Natural killer cell (primary cell): ENCODE results near the gene ZNRD2. TPM values are rescaled to one million over a fixed set of nuclear protein-coding genes. Genes with fewer than 3 reads are reported as not detected.
"Not testable (repeated sequence)": the region's sequence is repeated elsewhere in the genome, so short reads cannot be mapped to it uniquely, and the experiment has no call there.

Experiments used
- ATAC-seq, 3 donors: fragments of 150-1000 bp in 2 of 3; fragments of 200-7000 bp in 1 of 3; cut with Tn5 transposase; 1 replicate in 1 of 3; 2 replicates in 2 of 3; pipeline ENCODE4 v1.10.0; 2021; ENCODE audit warnings: mild to moderate bottlenecking in 2 of 3, moderate library complexity in 2 of 3
- DNase-seq, 2 donors: peaks; one replicate each; pipeline versions ENCODE4 v3.0.0 to v3.0.0-alpha.2; 2013 to 2021; ENCODE audit warnings: mixed read lengths in 1 of 2
- H3K27ac ChIP-seq: one replicate; pipeline ENCODE4 v1.5.1; 2013; ENCODE audit warnings: mild to moderate bottlenecking, low read length
- H3K27me3 ChIP-seq: one replicate; pipeline ENCODE4 v1.6.1; 2013; ENCODE audit warnings: low read length; ENCODE audit not compliant: control insufficient read depth, insufficient read depth
- H3K36me3 ChIP-seq: one replicate; pipeline ENCODE4 v1.6.1; 2013; ENCODE audit warnings: low read length; ENCODE audit not compliant: control insufficient read depth, insufficient read depth
- H3K4me1 ChIP-seq: one replicate; pipeline ENCODE4 v1.6.1; 2013; ENCODE audit warnings: low read length; ENCODE audit not compliant: control insufficient read depth, insufficient read depth
- H3K4me3 ChIP-seq: one replicate; pipeline ENCODE4 v1.5.1; 2013; ENCODE audit warnings: low read length
- H3K9me3 ChIP-seq: one replicate; pipeline ENCODE4 v1.6.1; 2013; ENCODE audit warnings: low read length; ENCODE audit not compliant: control insufficient read depth, insufficient read depth
- H3K27ac Mint-ChIP-seq, 2 donors: one replicate each; pipeline ENCODE4 v1.8.0; 2022; ENCODE audit warnings: mild to moderate bottlenecking in 2 of 2, mixed read lengths in 2 of 2, moderate library complexity in 1 of 2
- H3K27me3 Mint-ChIP-seq, 2 donors: one replicate each; pipeline ENCODE4 v1.8.0; 2022; ENCODE audit warnings: low read depth in 2 of 2, mixed read lengths in 2 of 2
- H3K36me3 Mint-ChIP-seq: one replicate; pipeline ENCODE4 v1.8.0; 2022; ENCODE audit warnings: mixed read lengths
- H3K4me1 Mint-ChIP-seq, 2 donors: one replicate each; pipeline ENCODE4 v1.8.0; 2022; ENCODE audit warnings: mixed read lengths in 2 of 2
- H3K4me3 Mint-ChIP-seq: one replicate; pipeline ENCODE4 v1.8.0; 2022; ENCODE audit warnings: mild to moderate bottlenecking, moderate library complexity, mixed read lengths
- H3K9me3 Mint-ChIP-seq, 2 donors: one replicate each; pipeline ENCODE4 v1.8.0; 2022; ENCODE audit warnings: mixed read lengths in 2 of 2
- CTCF ChIP-seq: fragments of 200-600 bp; IDR thresholded peaks from one replicate; pipeline ENCODE4 v1.8.0; 2022; ENCODE audit warnings: antibody characterized with exemption
- WGBS: methylation state at CpG from one replicate; pipeline ENCODE4 v1.1.7; 2013; ENCODE audit warnings: missing lambda C conversion rate; ENCODE audit not compliant: insufficient coverage; 5-methylcytosine and 5-hydroxymethylcytosine counted together
- intact Hi-C: fragments of 100-400 bp; cut with micrococcal nuclease; formaldehyde crosslinking; loops from one replicate; pipeline ENCODE4 v1.14.2; 2022
- total RNA-seq, 4 donors: library from RNA; stranded (reverse); fragments of 120-200 nt in 1 of 4; gene quantifications; one replicate each; pipeline versions ENCODE4 v1.2.3 to v1.2.4, GENCODE V29; 2013 to 2022

Gene ZNRD2, protein sequence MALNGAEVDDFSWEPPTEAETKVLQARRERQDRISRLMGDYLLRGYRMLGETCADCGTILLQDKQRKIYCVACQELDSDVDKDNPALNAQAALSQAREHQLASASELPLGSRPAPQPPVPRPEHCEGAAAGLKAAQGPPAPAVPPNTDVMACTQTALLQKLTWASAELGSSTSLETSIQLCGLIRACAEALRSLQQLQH
- 10 to 100 TPM; 40.9 to 64.1 (median 60.0) TPM for total RNA-seq
- 35.5 TPM for total RNA-seq (2013)

GRCh38 chr11:65569973-65570918, at the start of gene ZNRD2:
Gene ZNRD2, plus strand, starts transcription at chr11:65570477. Its CDS starts 15 bp downstream, at chr11:65570492.
- intact Hi-C loops = loop anchor here (1.0 to 5.0 kb wide), 8 partner anchors 18 to 183 kb away; partner anchors contain the start of genes FRMD8 and PCNX3
- DNase-seq (peak; percentile 96 to 99), ATAC-seq (peak; percentile 59 to 86 (median 70))
- Histone ChIP-seq H3K27ac (peak within 1 kb of the TSS; percentile 97), H3K36me3 (peaks cover 5% of the 10 kb centered on the region), H3K4me1 (peaks cover 85% of the 10 kb centered on the region), H3K9me3 (no peaks in the 10 kb centered on the region), H3K4me3 (peak within 1 kb of the TSS; percentile 54), H3K27me3 (no peaks in the 10 kb centered on the region)
- WGBS = under 1% methylated on average over 89 of the region's 89 CpGs
- TF ChIP-seq CTCF = peak; percentile 29
- Mint-ChIP-seq H3K27ac (peak within 1 kb of the TSS; percentile 99), H3K36me3 (no peaks in the 10 kb centered on the region), H3K4me1 (peaks cover 64 to 86% of the 10 kb centered on the region in 2 donors), H3K4me3 (peak within 1 kb of the TSS; percentile 98), H3K9me3 (no peaks in the 10 kb centered on the region), H3K27me3 (no peaks in the 10 kb centered on the region)

- DNase-seq = peak in 1 of 2 donors; percentile 60
- H3K4me3 Mint-ChIP-seq, H3K27ac ChIP-seq, H3K9me3 Mint-ChIP-seq, H3K36me3 Mint-ChIP-seq, H3K9me3 ChIP-seq, H3K4me3 ChIP-seq, ATAC-seq, H3K36me3 ChIP-seq, H3K27ac Mint-ChIP-seq, H3K27me3 ChIP-seq, H3K27me3 Mint-ChIP-seq, intact Hi-C loops: not testable (repeated sequence)
- H3K4me1 ChIP-seq = peaks cover 30% of the 10 kb centered on the region
- WGBS = 89% methylated on average over 15 of the region's 20 CpGs
- peaks cover 5 to 21% of the 10 kb centered on the region in 2 donors for H3K4me1 Mint-ChIP-seq
These were observed 48.3 kb upstream of the ZNRD2 start for GRCh38 chr11:65521777-65522521.

GRCh38 chr11:65522718-65523630, 47.3 kb upstream of the ZNRD2 start:
- DNase-seq = peak in 1 of 2 donors; percentile 70
- H3K27ac ChIP-seq, H3K4me3 ChIP-seq, H3K9me3 Mint-ChIP-seq, H3K4me3 Mint-ChIP-seq, intact Hi-C loops, H3K27me3 ChIP-seq, H3K27me3 Mint-ChIP-seq, H3K9me3 ChIP-seq, H3K36me3 ChIP-seq, H3K36me3 Mint-ChIP-seq, ATAC-seq: not testable (repeated sequence)
- Mint-ChIP-seq H3K27ac (peak overlapping the region in 1 of 2 donors; percentile 22), H3K4me1 (peaks cover 5 to 23% of the 10 kb centered on the region in 2 donors)
- peaks cover 30% of the 10 kb centered on the region for H3K4me1 ChIP-seq
- WGBS = 25% methylated on average over 13 of the region's 18 CpGs

GRCh38 chr11:65523631-65523968, 46.7 kb upstream of the ZNRD2 start:
- Mint-ChIP-seq H3K4me1 (peaks cover 5 to 23% of the 10 kb centered on the region in 2 donors), H3K27ac (peak overlapping the region in 1 of 2 donors; percentile 22), H3K4me3 (peak overlapping the region; percentile 42)
- H3K27me3 ChIP-seq, H3K9me3 Mint-ChIP-seq, H3K27ac ChIP-seq, DNase-seq, H3K4me3 ChIP-seq, H3K9me3 ChIP-seq, intact Hi-C loops, ATAC-seq, H3K36me3 Mint-ChIP-seq, H3K36me3 ChIP-seq, H3K27me3 Mint-ChIP-seq: not testable (repeated sequence)
- 73% methylated on average over 7 of the region's 7 CpGs for WGBS
- peaks cover 30% of the 10 kb centered on the region for H3K4me1 ChIP-seq
